ENCODE results near the gene ADCY1.

ADCY1 gene

DNA sequence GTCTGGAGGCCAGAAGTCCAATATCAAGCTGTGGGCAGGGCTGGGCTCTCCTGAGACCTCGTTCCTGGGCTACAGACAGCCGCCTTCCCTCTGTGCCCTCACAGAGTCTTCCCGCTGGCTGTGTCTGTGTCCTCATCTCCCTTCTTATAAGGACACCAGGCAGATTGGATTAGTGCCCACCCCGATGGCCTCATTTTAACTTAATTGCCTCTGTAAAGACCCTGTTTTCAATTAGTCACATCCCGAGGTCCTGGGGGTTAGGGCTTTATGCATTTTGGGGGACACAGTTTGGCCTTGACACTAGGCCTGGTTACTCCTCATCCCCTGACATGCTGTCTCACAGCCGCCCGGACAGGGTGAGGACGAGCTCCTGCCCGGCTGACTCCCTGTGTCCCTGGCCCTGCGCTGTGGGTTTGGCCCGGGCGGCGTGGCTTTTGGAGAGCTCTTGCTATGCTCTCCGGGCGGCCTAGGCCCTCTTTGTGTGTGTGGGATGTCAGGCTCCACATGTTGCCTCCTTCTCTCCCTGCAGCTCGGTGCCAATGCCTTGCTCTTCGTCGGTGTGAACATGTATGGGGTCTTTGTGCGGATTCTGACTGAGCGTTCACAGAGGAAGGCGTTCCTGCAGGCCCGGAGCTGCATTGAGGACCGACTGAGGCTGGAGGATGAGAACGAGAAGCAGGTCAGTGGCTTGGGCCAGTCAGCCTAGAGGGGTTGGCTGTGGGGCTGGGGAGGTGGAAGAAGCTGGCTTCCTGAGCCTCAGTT, 18.2 kb downstream of the ADCY1 start:
- DNase-seq (ENCODE audit: low read depth in 4 of 4, low spot score in 1 of 4), result no peak

DNA sequence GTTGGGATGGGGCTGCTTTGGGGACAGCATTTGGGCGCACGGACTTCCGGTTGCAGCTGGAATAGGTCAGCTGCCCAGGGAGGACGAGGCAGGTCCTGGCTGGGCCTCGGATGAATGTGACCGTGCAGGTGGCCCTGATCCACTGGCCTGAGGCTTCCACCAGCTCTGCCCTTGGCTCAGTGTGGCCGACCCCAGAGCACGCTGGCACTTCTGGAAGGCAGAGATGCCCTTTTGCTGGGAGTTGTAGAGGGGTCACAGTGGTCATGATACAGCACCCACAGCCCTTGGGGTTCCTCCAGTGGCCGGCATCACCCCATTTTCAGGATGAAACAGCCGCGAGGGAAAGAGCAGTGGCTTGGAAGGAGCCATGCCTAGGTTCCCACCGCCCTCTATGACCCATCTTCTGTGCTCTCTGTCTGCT, 19.0 kb downstream of the ADCY1 start:
- DNase-seq (ENCODE audit: low read depth in 4 of 4, low spot score in 1 of 4), result no peak

DNA sequence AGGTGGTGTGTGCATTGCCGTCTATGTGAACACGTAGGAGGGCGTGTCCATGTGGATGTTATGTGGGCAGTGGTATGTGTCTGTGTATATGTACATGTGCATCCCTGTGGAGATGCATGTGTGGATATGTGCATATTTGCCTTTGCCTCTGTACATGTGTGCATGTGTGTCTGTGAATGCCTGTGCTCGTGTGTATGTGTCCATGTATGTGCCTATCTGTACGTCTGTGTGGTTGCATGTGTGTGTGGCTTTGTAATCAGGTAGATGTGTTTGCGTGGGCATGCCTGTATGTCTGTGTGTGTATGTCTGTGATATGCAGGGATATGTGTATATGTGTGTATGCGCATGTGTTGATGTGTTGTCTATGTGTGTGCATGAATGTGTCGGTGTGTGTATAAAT, 19.7 kb downstream of the ADCY1 start:
- no peak for DNase-seq (ENCODE audit: low read depth in 4 of 4, low spot score in 1 of 4)

DNA sequence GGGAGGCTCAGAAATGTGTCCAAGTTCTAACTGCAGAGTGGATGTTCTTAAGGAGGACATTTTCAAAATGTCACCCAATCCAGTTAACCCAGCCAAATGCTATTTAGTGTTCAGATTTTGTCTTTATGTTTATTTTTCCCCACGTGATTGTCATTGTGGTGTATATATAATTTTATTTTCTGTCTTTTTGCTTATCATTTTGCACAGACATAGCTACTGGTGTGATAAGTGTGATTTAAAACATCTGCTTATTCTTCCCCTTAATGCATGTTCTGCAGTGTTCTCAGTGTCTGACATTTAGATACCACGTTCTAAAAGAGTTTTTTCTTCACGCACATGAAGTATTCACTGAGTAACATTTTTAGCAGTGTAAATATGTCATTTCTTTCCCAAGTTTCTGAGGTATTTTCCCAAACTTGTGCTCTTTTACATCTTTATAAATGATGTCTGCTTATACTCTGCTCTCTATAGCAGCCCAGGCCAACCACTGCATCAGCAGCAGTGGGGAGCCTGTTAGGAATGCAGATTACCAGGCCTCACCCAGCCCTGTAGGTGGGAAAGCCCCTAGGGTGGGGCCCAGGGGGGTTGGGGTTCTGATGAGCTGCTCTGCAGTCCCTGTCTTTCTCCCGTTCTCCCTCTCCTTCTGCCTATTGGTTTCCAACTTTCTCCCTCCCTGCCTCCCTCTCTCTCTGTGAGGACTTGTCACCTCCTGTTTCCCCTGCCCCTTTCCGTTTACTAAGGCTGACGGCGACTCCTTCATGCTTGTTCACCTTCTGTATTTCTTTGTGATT, 20.8 kb downstream of the ADCY1 start:
- DNase-seq (ENCODE audit: low read depth in 4 of 4, low spot score in 1 of 4), result no peak

DNA sequence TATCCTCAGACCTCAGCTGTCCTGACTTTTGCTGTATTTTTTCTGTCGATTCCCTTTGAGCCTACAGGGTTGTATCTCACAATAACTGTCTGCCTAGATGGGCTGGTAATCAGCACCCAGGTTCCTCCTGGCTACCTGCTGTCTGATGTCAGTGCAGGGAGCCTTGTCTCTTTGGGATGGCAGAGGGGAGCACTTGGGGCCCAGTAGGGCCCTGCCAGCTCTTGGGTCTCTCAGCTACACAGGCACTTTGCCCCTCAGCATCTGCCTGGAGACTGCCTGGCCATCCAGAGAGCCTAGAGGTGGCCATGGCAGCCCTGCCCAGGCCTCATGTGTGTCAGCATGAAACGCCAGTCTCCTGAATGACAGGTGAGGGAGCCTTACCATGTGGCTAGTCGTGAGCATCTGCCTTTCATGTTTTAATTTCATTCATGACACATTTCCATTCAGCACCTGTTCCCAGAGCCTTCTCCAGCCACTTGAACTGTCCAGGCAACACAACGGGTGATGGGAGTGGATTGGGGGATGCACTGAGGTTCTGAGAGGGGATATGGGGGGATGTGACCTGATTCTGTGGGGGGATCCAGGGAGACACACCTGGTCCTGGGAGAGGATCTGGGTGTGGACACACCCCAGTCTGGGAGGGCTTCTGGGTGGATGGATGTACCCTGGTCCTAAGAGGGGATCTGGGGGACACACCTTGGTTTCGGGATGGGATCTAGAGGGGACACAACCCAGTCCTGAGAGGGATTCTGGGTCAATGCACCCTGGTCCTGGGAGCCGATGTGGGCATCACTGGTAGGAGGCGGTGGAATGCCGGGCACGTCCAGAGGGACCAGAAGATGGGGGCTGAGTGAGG, 21.9 kb downstream of the ADCY1 start:
- no peak for DNase-seq (ENCODE audit: low read depth in 4 of 4, low spot score in 1 of 4)

DNA sequence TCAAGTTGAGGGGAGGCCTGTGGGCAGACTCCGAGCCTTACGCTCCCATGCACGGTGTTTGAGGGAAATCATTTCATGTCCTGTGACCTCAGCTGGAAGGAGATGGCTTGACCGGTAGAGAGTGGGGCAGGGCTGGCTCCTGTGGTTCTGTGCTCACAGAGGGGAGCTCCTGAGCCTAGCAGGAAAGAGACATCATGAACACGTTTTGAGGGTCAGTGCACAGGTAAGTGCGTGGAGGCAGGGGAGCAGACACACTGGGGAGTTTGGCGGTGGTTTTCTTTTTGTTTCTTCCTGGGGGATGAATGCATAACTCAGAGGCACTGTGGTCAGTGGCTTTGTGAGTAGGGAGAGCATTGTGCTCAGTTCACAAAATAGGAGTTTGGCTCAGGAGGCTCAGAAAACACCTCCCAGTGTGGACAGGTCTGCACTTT, 22.5 kb downstream of the ADCY1 start:
- DNase-seq (ENCODE audit: low read depth in 4 of 4, low spot score in 1 of 4), result no peak

DNA sequence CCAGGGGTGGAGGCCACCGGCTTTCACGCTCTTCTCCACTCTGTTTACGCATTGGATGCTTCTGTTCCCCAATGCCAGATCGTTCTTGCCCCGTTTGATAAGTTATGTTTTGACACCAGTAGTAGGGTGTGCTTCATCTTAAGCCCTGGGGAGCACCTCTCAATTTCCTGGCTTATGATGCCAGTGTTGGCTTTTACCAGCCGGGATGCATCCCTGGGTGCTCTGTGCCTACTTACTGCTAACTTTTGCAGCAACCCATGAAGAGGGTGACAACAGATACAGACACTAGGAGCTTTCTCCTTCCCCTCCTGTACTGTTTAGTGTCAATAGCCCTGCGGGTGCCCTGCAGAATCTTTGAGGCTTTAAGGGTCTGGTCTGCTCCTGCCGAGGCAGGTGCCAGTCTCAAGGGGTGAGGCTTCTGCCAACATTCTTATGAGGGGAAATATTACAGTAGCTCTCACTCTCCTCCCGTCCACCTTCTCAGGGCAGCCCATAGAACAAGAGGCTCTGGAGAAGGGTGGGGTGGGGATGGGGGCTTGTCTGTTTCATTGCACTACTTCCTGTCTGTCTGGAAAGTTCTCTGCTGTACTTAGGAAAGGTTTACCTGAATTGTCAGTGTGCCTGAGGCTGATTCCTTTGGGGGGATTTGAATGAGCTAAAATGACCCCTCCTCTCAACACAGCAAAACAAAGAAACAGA, 23.3 kb downstream of the ADCY1 start:
- DNase-seq (ENCODE audit: low read depth in 4 of 4, low spot score in 1 of 4), result no peak

DNA sequence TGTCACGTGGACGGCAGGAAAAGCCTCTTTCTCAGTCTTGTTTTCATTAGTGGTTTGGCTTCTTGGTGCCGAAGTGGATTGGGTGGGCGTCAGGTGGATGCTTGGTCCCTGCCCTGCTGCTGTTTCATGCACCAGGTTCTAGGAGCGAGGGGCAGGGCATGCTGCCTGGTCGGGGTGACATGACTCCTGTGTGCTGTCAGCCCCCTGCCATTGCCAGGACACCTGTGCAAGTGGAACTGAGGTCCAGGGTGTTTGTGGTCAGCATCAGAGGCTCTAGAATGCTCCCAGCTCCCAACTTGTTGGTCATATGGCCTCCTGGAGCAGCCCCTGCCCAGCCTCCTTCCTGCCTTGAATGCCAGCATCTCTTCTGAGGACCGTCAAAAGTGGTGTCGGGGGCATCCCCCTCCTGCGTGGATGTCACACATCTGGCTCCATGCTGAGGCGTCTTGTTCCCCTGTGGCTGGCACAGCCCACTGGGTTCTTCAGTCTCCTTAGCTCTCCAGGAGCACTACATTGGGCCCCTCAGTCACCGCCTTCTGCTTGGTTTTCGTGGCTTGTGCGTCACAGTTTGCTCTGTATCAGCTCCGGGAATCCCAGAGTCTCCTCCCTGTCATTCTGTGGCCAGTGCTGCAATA, 24.8 kb downstream of the ADCY1 start:
- DNase-seq (ENCODE audit: low read depth in 4 of 4, low spot score in 1 of 4), result no peak

DNA sequence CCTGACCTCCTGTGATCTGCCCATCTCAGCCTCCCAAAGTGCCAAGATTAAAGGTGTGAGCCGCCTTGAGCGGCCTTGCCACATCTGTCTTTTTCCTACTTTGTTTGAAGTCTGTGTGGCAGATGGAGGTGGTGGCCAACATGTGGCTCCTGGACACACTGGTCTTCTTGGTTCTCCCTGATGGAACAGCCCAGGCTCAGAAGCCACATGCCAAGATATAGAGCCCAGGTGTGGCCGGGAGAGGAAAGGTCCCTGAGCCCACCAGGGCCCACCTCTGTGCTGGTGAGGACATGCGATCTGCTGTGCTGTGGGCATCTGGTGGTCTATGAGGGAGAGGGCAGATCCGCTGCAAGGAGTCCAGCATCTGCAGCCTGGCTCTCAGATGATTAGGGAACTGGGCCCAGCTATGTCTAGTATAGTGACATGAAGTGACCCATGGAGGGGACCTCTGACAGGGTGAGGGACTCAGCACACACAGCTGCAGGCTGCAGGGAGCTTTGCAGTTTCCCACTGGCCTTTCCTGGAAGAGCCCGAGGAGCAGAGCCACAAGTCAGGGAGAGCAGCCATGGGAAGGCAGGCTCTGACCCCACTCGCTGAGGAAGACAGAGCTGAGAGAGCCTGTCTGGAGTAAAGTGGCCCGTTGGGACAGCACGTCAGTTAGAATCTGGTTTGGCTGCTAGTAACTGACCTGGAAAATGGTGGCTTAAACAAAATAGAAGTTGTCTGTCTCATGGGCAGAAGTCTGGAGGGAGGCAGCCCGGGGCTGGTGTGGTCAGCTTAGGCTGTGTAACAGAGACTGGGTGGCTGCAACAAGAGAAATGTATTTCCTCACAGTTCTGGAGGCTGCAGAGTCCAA, 25.9 kb downstream of the ADCY1 start:
- no peak for DNase-seq (ENCODE audit: low read depth in 4 of 4, low spot score in 1 of 4)

DNA sequence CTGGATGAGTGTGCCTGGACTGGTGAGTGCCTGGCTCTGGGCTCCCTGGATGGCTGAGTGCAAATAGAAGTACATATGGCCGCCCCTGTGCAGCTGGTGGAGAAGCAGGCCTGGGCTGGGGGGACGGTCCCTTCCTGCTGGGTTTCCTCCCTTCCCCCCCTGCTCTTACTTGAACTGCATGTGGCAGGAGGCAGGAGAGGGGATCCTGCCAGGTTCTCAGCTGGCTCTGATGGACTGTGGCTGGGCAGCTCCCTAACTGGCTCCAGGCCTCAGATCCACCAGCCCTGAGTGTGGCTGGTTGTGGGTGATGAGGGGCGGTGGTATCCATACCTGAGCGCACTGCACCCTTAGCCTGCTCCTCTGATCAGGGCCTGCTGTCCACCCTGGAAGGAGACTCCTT, 26.9 kb downstream of the ADCY1 start:
- no peak for DNase-seq (ENCODE audit: low read depth in 4 of 4, low spot score in 1 of 4)

DNA sequence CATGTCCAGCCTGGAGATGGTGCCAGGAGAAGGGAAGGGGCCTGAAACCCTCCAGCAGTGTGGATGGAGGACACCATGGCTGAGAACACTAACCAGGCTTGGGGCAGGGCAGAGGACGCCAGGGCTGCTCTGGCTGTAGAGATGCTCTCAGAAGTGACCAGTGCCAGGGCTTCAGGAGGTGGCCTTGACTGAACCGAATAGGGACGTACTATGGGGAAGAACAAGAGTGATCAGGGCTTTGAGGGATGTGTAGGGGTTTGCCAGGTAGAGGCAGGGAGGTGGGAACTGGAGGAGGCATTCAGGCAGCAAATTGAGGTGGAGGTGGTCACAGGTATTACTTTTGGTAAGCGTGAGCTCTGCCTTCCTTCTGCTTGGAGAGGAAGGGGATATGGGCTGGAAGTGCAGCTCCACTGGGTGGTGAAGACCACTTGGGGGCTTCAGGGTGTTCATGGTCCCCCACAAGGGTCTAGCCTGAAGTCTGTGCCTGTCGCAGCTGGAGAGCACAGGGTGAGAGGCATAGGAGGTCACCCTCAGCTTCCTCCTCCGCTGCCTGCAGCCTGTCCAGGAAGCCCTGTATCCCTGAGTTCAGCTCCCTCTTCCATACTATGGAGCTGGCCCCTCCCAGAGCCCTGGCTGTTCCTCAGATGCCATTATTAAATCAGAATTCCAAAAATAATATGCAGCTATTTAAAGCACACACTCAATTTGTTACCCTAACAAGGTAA, 27.8 kb downstream of the ADCY1 start:
- DNase-seq (ENCODE audit: low read depth in 4 of 4, low spot score in 1 of 4), result no peak

DNA sequence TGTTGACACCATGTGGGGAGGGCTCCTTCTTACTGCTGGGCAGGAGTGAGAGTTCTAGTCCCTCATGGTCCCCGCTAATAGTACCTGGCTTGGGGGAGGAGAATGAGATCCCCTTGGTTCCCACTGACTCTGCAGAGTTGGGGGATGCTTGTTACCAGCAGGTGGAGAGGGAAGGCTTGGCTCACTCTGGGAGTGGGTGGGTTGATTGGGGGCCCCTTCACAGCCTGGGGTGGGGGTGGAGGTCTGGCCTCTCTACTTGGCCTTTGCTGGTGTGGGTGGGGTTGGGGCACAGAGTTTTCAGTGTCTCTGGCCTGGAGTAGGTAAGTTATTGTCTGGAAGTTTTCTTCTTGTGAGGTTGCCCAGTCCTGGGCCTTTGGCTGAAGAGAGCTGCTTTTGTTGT, 31.9 kb downstream of the ADCY1 start:
- no peak for DNase-seq (ENCODE audit: low read depth in 4 of 4, low spot score in 1 of 4)

DNA sequence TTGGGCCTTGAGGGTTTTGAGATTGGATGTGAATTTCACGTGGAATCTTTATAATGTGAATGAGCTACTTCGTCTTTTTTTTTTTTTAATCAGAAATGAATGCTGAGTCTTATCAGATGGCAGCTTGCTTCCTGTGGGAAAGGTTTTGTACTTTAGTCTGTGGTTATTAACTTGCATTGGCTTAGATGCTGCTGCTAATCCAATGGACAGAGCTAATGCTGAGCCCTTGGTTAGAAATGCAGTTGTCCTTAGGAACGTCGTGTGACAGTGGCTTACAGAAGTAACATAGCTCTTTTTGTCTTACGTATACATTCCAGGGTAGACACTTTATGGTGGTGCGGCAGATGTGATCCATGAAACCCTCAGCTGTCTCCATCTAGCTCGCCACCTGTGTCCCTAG, 32.8 kb downstream of the ADCY1 start:
- no peak for DNase-seq (ENCODE audit: low read depth in 4 of 4, low spot score in 1 of 4)

DNA sequence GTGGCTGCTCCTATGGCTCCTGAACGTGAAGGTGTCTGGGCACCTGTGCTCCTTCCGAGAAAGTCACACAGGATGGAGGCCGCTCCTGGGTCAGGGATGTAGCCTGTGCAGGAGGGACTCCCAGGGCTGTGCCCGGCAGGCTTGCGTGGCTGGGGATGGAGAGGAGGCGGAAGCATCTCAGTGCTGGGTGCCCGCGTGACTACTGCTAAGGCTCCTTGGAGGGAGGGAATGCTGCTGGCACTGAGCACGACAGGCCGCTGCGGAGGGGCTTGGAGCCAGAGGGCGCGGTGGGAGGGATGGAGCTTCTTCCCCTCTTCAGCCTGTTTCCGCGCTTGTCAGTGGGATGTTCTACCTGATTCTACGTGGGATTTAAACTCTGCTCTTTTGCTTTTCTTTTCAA, 35.0 kb downstream of the ADCY1 start:
- DNase-seq (ENCODE audit: low read depth in 4 of 4, low spot score in 1 of 4), result no peak

DNA sequence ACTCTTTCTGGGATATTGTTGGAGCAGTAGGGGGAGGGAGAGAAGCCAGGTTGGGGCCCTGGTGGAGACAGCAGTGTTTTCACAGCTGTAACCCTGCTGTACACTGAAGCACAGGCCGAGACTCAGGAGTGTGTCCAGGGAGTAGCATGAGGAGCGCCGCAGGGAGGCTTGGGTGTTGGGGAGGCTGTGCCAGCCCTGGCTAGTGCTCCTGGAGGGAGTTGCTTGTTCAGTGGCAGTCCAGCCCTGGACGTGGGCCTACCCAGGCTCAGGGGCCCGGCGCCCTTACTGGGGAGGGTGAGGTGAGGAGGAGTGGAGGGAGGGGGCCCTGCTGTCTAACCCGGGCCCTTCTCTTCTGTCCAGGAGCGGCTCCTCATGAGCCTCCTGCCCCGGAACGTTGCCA, 35.9 kb downstream of the ADCY1 start:
- DNase-seq (ENCODE audit: low read depth in 4 of 4, low spot score in 1 of 4), result no peak

DNA sequence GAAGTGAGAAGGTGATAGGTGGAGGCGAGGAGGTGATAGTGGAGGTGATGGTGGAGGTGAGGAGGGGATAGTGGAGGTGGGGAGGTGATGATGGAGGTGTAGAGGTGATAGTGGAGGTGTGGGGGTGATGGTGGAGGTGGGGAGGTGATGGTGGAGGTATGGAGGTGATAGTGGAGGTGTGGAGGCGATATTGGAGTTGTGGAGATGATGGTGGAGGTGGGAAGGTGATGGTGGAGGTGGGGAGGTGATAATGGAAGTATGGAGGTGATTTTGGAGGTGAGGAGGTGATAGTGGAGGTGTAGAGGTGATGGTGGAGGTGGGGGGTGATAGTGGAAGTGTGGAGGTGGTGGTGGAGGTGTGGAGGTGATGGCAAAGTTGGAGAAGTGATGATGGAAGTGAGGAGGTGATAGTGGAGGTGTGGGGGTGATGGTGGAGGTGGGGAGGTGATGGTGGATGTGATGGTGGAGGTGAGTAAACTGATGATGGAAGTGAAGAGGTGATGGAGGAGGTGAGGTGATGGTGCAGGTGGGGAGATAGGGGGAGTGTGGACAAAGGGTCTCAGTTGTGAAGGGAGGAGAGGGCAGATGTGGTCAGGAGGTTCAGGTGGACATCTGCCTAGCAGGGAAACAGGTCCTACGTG, 36.6 kb downstream of the ADCY1 start:
- no peak for DNase-seq (ENCODE audit: low read depth in 4 of 4, low spot score in 1 of 4)

DNA sequence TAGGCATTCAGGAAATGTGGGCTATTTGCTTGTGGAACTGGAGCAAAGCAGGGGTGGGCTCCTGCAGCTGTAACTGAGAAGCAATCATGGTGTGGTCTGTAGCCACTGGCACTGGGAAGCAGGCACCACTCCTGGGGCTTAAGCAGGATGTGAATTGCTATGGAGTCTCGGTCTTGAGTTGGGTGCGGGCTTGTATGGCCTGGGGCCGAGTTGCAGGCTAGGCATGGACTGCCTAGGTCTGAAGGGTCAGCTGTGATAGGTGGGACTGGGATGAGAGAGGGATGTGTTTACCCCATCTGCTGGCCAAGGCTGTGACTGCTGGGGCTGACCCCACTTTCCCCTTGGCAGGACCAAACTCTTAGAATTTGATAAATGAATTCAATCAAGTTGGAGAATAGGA, 43.0 kb downstream of the ADCY1 start:
- no peak for DNase-seq (ENCODE audit: low read depth in 4 of 4, low spot score in 1 of 4)

DNA sequence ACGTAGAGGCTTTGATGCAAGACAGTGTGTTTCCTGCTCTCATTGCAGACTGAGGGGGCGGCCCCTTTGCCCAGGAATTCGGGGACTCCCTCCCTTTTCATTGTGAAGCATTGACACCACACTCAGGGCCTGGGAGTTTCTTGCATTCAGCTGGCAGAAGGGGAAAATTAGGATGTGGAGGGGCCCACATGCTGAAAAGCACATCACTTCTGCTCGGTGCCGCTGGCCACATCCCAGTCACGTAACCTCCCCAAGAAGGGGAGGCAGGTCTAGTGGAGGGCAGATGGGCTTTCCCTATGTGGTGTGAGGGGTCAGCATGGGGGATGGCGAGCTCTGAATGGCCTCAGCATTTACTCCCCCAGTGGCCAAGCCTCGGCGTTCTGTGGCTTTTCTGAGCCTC, 47.9 kb downstream of the ADCY1 start:
- DNase-seq (ENCODE audit: low read depth in 4 of 4, low spot score in 1 of 4), result no peak

DNA sequence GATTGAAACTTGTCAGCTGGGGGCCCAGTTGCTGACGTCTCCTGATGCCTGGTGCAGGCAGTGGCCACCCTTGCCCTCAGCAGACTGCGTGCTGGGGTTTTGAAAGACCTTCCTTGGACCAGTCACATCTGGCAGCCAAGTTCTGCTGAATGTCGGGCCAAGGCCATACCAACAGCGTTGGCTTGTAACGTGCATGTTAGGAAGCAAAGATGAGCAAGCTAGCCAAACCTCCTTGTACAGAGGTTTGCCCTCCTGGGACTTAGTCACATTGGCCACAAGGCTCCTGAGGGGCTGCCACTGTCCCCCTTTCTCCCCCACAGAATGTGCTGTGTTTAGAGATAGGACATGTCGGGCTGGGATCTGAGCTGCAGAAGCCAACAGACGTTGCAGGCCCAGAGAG, 49.0 kb downstream of the ADCY1 start:
- no peak for DNase-seq (ENCODE audit: low read depth in 4 of 4, low spot score in 1 of 4)
